WERI-Rb-1 (cell line): ENCODE measurements around the gene TMEM266.

Experiments used
- DNase-seq: peaks from one replicate; pipeline ENCODE4 v3.0.0-alpha.2; 2020
- H3K27ac ChIP-seq: fragments of 250-450 bp; sonication (Bioruptor Pico); 2 replicates; pipeline ENCODE4 v1.5.1; 2020; ENCODE audit warnings: mild to moderate bottlenecking, moderate library complexity
- H3K27me3 ChIP-seq: fragments of 250-450 bp; sonication (Bioruptor Pico); 2 replicates; pipeline ENCODE4 v1.5.1; 2021; ENCODE audit warnings: mild to moderate bottlenecking, low read depth, moderate library complexity; ENCODE audit not compliant: insufficient read depth, severe bottlenecking
- H3K36me3 ChIP-seq: fragments of 250-450 bp; sonication (Bioruptor Pico); 2 replicates; pipeline ENCODE4 v1.5.1; 2020; ENCODE audit warnings: mild to moderate bottlenecking, moderate library complexity
- H3K4me3 ChIP-seq: 2 replicates; pipeline ENCODE4 v1.5.1; 2011; ENCODE audit warnings: low read depth, mild to moderate bottlenecking, control low read depth, low read length
- H3K9me3 ChIP-seq: fragments of 250-450 bp; sonication (Bioruptor Pico); 2 replicates; pipeline ENCODE4 v1.5.1; 2021; ENCODE audit warnings: mild to moderate bottlenecking, moderate library complexity; ENCODE audit not compliant: severe bottlenecking
- TF ChIP-seq, protein P1 (sequence below): IDR thresholded peaks from 2 replicates; pipeline ENCODE4 v1.5.1; 2011; ENCODE audit warnings: low read depth, mild to moderate bottlenecking, control low read depth, inconsistent platforms, low read length

Gene TMEM266

GRCh38 chr15:76056931-76057330 lies 2.9 kb upstream of the TMEM266 start:
- Histone ChIP-seq H3K27me3 (peaks cover 18% of the 10 kb centered on the region), H3K4me3 (no peak overlapping the region; the same call in 1 of the 2 replicates)

DNA sequence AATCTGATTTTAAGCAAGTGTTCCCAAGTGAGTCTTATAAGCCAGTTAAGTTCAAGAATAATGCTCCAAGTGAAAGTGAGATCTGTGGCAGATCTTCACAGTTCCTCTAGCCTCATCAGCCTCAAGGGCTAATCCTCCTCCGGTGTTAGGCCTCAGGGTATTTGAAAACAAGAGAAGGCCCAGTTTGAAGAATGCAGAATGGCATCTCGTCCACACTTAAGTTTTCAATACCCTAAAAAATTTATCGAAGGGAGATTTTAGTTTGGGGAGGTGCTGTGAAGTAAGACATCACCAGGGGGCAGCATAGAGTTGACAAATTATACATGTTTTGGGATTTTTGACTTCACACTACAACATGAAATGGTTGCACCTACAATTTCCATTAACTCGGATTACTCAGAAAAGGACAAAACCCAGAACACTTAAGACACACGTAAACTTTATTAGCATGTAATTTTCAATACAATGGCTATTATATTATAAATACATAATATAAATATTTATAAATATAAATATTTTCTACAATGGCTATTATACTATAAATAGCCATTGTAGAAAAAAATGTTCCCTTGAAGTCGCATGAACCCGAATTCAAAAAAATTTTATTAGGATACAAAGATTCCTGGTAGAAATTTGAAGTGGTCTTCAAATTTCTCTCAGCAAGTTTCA lies 2.3 kb upstream of the TMEM266 start:
- Histone ChIP-seq H3K36me3 (no peaks in the 10 kb centered on the region), H3K27ac (no peak overlapping the region), H3K9me3 (no peaks in the 10 kb centered on the region), H3K4me3 (no peak overlapping the region; the same call in 1 of the 2 replicates), H3K27me3 (peaks cover 18% of the 10 kb centered on the region)
- TF ChIP-seq, protein P1, sequence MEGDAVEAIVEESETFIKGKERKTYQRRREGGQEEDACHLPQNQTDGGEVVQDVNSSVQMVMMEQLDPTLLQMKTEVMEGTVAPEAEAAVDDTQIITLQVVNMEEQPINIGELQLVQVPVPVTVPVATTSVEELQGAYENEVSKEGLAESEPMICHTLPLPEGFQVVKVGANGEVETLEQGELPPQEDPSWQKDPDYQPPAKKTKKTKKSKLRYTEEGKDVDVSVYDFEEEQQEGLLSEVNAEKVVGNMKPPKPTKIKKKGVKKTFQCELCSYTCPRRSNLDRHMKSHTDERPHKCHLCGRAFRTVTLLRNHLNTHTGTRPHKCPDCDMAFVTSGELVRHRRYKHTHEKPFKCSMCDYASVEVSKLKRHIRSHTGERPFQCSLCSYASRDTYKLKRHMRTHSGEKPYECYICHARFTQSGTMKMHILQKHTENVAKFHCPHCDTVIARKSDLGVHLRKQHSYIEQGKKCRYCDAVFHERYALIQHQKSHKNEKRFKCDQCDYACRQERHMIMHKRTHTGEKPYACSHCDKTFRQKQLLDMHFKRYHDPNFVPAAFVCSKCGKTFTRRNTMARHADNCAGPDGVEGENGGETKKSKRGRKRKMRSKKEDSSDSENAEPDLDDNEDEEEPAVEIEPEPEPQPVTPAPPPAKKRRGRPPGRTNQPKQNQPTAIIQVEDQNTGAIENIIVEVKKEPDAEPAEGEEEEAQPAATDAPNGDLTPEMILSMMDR: peak; percentile 52
- peak; percentile 6 for DNase-seq

More at GRCh38 chr15:76056931-76057330, 2.9 kb upstream of the TMEM266 start:
- H3K9me3 ChIP-seq: no peaks in the 10 kb centered on the region
- TF ChIP-seq, protein P1: no peak
- H3K36me3 ChIP-seq: no peaks in the 10 kb centered on the region
- H3K27ac ChIP-seq: no peak overlapping the region
- DNase-seq: no peak

DNA sequence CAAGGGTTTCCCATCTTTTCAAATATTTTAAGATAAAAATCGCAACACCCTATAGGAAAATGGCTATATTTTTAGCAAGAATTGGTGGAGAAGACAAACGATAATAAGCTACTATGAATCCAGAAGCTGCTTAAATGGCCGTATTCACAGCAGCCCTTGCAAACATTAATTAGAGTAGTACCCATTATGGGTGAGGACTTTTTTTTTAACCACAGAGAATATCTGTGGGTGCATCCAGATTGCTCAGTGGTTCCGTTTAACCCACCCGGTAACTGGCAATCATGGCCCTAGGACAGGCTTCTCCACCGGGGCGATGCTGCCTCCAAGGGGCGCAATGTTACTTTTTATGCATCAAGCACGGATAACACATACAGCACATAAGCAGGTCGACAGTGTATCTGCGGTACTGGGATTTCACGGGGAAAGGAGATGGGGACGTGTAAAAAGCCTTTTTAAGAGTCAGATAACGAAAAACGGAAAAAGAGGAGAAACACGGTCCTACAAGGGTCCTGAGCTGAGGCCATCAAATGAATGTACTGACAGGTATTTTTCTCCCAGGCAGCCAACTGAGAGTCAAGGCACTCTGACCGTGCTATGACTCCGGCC lies 968 bp upstream of the TMEM266 start:
- Histone ChIP-seq H3K4me3 (peak overlapping the region; percentile 50), H3K27ac (no peak overlapping the region), H3K27me3 (peaks cover 18% of the 10 kb centered on the region), H3K9me3 (no peaks in the 10 kb centered on the region), H3K36me3 (no peaks in the 10 kb centered on the region)
- TF ChIP-seq, protein P1: peak; percentile 61; the same call in 1 of the 2 replicates
- DNase-seq: peak; percentile 72

DNA sequence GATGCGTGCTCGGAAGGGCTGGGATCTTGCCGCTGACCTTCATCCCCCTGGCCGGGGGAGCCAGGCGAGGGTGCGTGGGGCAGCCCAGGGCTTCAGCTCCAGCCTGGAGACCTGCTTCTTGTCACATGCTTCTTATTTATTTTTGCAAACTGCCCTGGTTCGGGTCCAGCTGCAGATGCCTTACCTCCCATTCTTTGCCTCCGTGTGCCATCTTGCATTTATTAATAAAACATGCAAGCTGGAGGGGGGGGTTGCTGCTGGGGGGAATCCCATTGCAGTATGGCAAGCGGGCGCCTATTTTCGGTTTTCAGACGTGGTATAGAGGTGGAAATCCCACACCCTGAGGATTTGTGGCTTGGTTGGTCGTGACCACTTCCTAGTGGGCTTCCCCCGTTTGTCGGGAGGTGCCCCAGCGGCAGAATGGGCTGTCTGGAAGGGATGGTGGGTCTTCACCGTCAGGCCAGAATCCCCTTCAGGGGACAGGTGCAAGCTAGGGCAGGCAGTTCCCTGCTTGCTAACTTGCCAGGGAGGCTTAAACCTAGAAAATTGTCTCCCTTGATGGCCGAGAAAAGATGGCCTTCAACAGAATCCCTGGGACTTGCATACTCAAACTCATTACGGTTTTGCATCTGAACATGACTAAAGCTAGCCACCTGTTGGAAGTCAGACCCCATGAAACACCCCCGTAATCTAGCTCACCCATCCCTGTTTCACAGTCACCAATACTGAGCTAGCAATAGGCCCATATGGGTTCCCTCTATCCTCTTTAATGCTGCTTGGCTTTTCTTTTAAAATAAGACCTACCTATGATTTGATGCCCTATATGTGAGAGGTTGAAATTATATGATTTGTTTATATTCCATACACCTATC lies 569 bp downstream of the TMEM266 start:
- no peak overlapping the region for H3K27ac ChIP-seq
- H3K4me3 ChIP-seq: peak overlapping the region; percentile 80
- no peak for DNase-seq
- TF ChIP-seq, protein P1: no peak
- no peaks in the 10 kb centered on the region for H3K9me3 ChIP-seq
- no peaks in the 10 kb centered on the region for H3K36me3 ChIP-seq
- H3K27me3 ChIP-seq: peaks cover 21% of the 10 kb centered on the region

GRCh38 chr15:76061700-76062099 lies 1.9 kb downstream of the TMEM266 start:
- H3K4me3 ChIP-seq: no peak overlapping the region
- H3K9me3 ChIP-seq: no peaks in the 10 kb centered on the region
- H3K27me3 ChIP-seq: peaks cover 21% of the 10 kb centered on the region
- TF ChIP-seq, protein P1: no peak
- no peaks in the 10 kb centered on the region for H3K36me3 ChIP-seq
- DNase-seq: no peak
- H3K27ac ChIP-seq: no peak overlapping the region
